Sigmoid colon (tissue), 7 donors: Measurements from ENCODE around the gene LUC7L3. TPM values are rescaled to one million over a fixed set of nuclear protein-coding genes. Genes with fewer than 3 reads are reported as not detected.

Experiments
- DNase-seq: peaks from one replicate; pipeline ENCODE4 v3.0.0-alpha.2; 2019
- H3K27ac ChIP-seq, 4 donors: fragments of 200-600 bp; sonication (generic); one replicate each; pipeline ENCODE4 v1.5.1; 2016 to 2019; ENCODE audit warnings: mild to moderate bottlenecking in 1 of 4
- H3K27me3 ChIP-seq, 3 donors: fragments of 200-600 bp; sonication (generic); one replicate each; pipeline ENCODE4 v1.5.1; 2019; ENCODE audit warnings: mild to moderate bottlenecking in 1 of 3
- H3K36me3 ChIP-seq, 4 donors: fragments of 200-600 bp; sonication (generic); one replicate each; pipeline ENCODE4 v1.5.1; 2016 to 2019
- H3K4me1 ChIP-seq, 4 donors: fragments of 200-600 bp; sonication (generic); one replicate each; pipeline ENCODE4 v1.5.1; 2017 to 2019
- H3K4me3 ChIP-seq, 4 donors: fragments of 200-600 bp; sonication (generic); one replicate each; pipeline ENCODE4 v1.5.1; 2017 to 2019; ENCODE audit warnings: mild to moderate bottlenecking in 2 of 4, moderate library complexity in 1 of 4
- H3K9me3 ChIP-seq, 4 donors: fragments of 200-600 bp in 3 of 4; sonication (generic) in 3 of 4; one replicate each; pipeline versions ENCODE4 v1.5.1 to v1.6.1; 2013 to 2019
- CTCF ChIP-seq, 4 experiments: fragments of 450-650 bp in 3 of 4; fragments of 200-600 bp in 1 of 4; IDR thresholded peaks; one replicate each; pipeline ENCODE4 v1.5.1; 2016 to 2019; ENCODE audit warnings: antibody characterized with exemption in 4 of 4, mild to moderate bottlenecking in 3 of 4, moderate library complexity in 2 of 4
- EP300 ChIP-seq, 4 donors: sonication (generic); formaldehyde crosslinking; IDR thresholded peaks; one replicate each; pipeline ENCODE4 v1.6.1; 2017; ENCODE audit warnings: antibody characterized with exemption in 4 of 4
- POLR2A ChIP-seq, 2 donors: fragments of 450-650 bp; IDR thresholded peaks; one replicate each; pipeline ENCODE4 v1.6.1; 2016; ENCODE audit warnings: antibody characterized with exemption in 2 of 2, mild to moderate bottlenecking in 2 of 2, moderate library complexity in 2 of 2
- POLR2AphosphoS5 ChIP-seq, 4 donors: sonication (generic); formaldehyde crosslinking; IDR thresholded peaks; one replicate each; pipeline ENCODE4 v1.6.1; 2017; ENCODE audit warnings: antibody characterized with exemption in 4 of 4
- WGBS, 2 donors: extraction: QIAGEN DNeasy Blood & Tissue Kit; methylation state at CpG; one replicate each; pipeline ENCODE4 v1.1.7; 2013; 5-methylcytosine and 5-hydroxymethylcytosine counted together
- intact Hi-C: fragments of 100-400 bp; cut with DNase I; formaldehyde crosslinking; loops from one replicate; pipeline ENCODE4 v1.15.1; 2023
- polyA plus RNA-seq, 3 donors: library from polyadenylated mRNA; stranded (reverse); fragments of 200-250 nt; gene quantifications; one replicate each; pipeline ENCODE4 v1.2.3, GENCODE V29; 2013
- total RNA-seq, 4 donors: library from RNA; depleted of rRNA; stranded (reverse); fragments of >200 nt; gene quantifications; one replicate each; pipeline ENCODE4 v1.1.0, GENCODE V29; 2016
- donor health status: healthy with polysubstance abuse.
- donor health status: Bipolar disorder and iron deficiency.
- donor health status: healthy.

Gene LUC7L3
- total and polyA plus RNA-seq, 7 donors, result 43.2 to 188 (median 71.4) TPM

- Histone ChIP-seq H3K27ac (no peak overlapping the region), H3K4me3 (no peak overlapping the region), H3K9me3 (no peaks in the 10 kb centered on the region), H3K27me3 (no peaks in the 10 kb centered on the region), H3K4me1 (no peaks in the 10 kb centered on the region), H3K36me3 (peaks cover 29 to 100% (median 69%) of the 10 kb centered on the region in 4 donors)
- DNase-seq, result no peak
- TF ChIP-seq CTCF (IDR thresholded peaks at IDR 0.05) (no peak), EP300 (IDR thresholded peaks at IDR 0.05) (no peak), POLR2AphosphoS5 (IDR thresholded peaks at IDR 0.05) (no peak), POLR2A (IDR thresholded peaks at IDR 0.05) (no peak)
- WGBS, 2 donors, result 84 to 87% methylated on average over 6 of the region's 6 CpGs
- intact Hi-C loops, result no loop called here
Measured at GRCh38 chr17:50749245-50749644, 29.8 kb downstream of the LUC7L3 start.

GRCh38 chr17:50754521-50754920 is 35.1 kb downstream of the LUC7L3 start:
- 68 to 77% methylated on average over 2 of the region's 2 CpGs for WGBS, 2 donors
- H3K4me1 ChIP-seq, result no peaks in the 10 kb centered on the region
- H3K27ac ChIP-seq, result no peak overlapping the region
- no peak for DNase-seq
- peaks cover 9 to 68% (median 31%) of the 10 kb centered on the region in 4 donors for H3K36me3 ChIP-seq
- no peaks in the 10 kb centered on the region for H3K9me3 ChIP-seq
- TF ChIP-seq CTCF (IDR thresholded peaks at IDR 0.05) (no peak), POLR2AphosphoS5 (IDR thresholded peaks at IDR 0.05) (no peak), POLR2A (IDR thresholded peaks at IDR 0.05) (no peak), EP300 (IDR thresholded peaks at IDR 0.05) (no peak)
- no peak overlapping the region for H3K4me3 ChIP-seq
- intact Hi-C loops, result no loop called here
- no peaks in the 10 kb centered on the region for H3K27me3 ChIP-seq

- Histone ChIP-seq H3K4me3 (no peak overlapping the region), H3K36me3 (peaks cover 0 to 27% (median 5%) of the 10 kb centered on the region in 4 donors), H3K9me3 (no peaks in the 10 kb centered on the region), H3K4me1 (peaks cover 0 to 11% (median 7%) of the 10 kb centered on the region in 4 donors), H3K27ac (no peak overlapping the region), H3K27me3 (no peaks in the 10 kb centered on the region)
- intact Hi-C loops, result no loop called here
- no peak for DNase-seq
- WGBS, 2 donors, result 74 to 80% methylated on average over 5 of the region's 5 CpGs
- TF ChIP-seq POLR2AphosphoS5 (IDR thresholded peaks at IDR 0.05), result no peak
- TF ChIP-seq EP300 (IDR thresholded peaks at IDR 0.05), result no peak
- TF ChIP-seq CTCF (IDR thresholded peaks at IDR 0.05), result no peak
- TF ChIP-seq POLR2A (IDR thresholded peaks at IDR 0.05), result no peak
Measured at GRCh38 chr17:50758524-50758923, 39.1 kb downstream of the LUC7L3 start.

GRCh38 chr17:50758989-50759544 is 39.7 kb downstream of the LUC7L3 start:
- TF ChIP-seq POLR2AphosphoS5 (IDR thresholded peaks at IDR 0.05) (peak in 2 of 4 donors; percentile 10 to 37), CTCF (IDR thresholded peaks at IDR 0.05) (no peak)
- Histone ChIP-seq H3K27me3 (no peaks in the 10 kb centered on the region), H3K4me3 (no peak overlapping the region), H3K27ac (no peak overlapping the region), H3K4me1 (peaks cover 0 to 17% (median 13%) of the 10 kb centered on the region in 4 donors), H3K36me3 (peaks cover 0 to 22% (median 0%) of the 10 kb centered on the region in 4 donors), H3K9me3 (no peaks in the 10 kb centered on the region)
- no peak for DNase-seq
- intact Hi-C loops, result no loop called here
- 68 to 80% methylated on average over 9 of the region's 9 CpGs for WGBS, 2 donors

- DNase-seq, result no peak
- 94 to 97% methylated on average over 2 of the region's 2 CpGs for WGBS, 2 donors
- Histone ChIP-seq H3K4me1 (peaks cover 0 to 28% (median 24%) of the 10 kb centered on the region in 4 donors), H3K27ac (peak overlapping the region in 1 of 4 donors; percentile 7), H3K4me3 (no peak overlapping the region), H3K9me3 (no peaks in the 10 kb centered on the region), H3K36me3 (no peaks in the 10 kb centered on the region), H3K27me3 (no peaks in the 10 kb centered on the region)
- TF ChIP-seq POLR2AphosphoS5 (IDR thresholded peaks at IDR 0.05), result no peak
- TF ChIP-seq EP300 (IDR thresholded peaks at IDR 0.05), result no peak
- TF ChIP-seq POLR2A (IDR thresholded peaks at IDR 0.05), result no peak
- TF ChIP-seq CTCF (IDR thresholded peaks at IDR 0.05), result no peak
- intact Hi-C loops, result no loop called here
Measured at GRCh38 chr17:50762177-50762576, 42.8 kb downstream of the LUC7L3 start.
